HG03558 (cell line): Measurements from ENCODE around the gene CYS1.
"Not testable (repeated sequence)": the region's sequence is repeated elsewhere in the genome, so short reads cannot be mapped to it uniquely, and the experiment has no call there.

Experiments used
- ATAC-seq: cut with Tn5 transposase; IDR thresholded peaks from one replicate; pipeline ENCODE4 v1.9.1; 2021; ENCODE audit warnings: moderate number of reproducible peaks; ENCODE audit not compliant: unreplicated experiment; ENCODE audit errors: extremely low read depth

The CYS1 gene

GRCh38 chr2:10016001-10016801 is 64.0 kb downstream of the CYS1 start:
- ATAC-seq = no peak

DNA sequence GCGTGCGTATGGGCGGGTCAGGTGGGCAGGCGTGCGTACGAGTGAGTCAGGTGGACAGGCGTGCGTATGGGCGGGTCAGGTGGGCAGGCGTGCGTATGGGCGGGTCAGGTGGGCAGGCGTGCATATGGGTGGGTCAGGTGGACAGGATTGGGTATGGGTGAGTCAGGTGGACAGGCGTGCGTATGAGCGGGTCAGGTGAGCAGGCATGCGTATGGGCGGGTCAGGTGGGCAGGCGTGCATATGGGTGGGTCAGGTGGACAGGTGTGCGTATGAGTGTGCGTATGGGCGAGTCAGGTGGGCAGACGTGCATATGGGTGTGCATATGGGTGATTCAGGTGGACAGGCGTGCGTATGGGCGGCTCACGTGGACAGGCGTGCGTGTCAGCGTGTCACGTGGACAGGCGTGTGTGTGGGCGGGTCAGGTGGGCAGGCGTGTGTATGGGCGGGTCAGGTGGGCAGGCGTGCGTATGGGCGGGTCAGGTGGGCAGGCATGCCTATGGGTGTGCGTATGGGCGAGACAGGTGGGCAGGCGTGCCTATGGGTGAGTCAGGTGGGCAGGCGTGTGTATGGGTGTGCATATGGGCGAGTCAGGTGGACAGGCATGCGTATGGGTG is 64.7 kb downstream of the CYS1 start:
- ATAC-seq = not testable (repeated sequence)

DNA sequence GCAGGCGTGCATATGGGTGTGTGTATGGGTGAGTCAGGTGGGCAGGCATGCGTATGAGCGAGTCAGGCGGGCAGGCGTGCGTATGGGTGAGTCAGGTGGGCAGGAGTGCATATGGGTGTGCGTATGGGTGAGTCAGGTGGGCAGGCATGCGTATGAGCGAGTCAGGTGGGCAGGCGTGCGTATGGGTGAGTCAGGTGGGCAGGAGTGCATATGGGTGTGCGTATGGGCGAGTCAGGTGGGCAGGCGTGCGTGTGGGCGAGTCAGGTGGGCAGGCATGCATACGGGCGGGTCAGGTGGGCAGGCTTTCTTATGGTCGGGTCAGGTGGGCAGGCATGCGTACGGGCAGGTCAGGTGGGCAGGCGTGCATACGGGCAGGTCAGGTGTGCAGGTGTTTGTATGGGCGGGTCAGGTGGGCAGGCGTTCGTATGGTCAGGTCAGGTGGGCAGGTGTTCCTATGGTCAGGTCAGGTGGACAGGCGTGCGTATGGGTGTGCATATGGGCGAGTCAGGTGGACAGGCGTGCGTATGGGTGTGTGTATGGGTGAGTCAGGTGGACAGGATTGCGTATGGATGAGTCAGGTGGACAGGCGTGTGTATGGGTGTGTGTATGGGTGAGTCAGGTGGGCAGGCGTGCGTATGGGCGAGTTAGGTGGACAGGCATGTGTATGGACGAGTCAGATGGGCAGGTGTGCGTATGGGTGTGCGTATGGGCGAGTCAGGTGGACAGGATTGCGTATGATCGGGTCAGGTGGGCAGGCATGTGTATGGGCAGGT is 65.6 kb downstream of the CYS1 start:
- no peak for ATAC-seq

- ATAC-seq = not testable (repeated sequence)
Measured at GRCh38 chr2:10013651-10014417, 66.4 kb downstream of the CYS1 start.

DNA sequence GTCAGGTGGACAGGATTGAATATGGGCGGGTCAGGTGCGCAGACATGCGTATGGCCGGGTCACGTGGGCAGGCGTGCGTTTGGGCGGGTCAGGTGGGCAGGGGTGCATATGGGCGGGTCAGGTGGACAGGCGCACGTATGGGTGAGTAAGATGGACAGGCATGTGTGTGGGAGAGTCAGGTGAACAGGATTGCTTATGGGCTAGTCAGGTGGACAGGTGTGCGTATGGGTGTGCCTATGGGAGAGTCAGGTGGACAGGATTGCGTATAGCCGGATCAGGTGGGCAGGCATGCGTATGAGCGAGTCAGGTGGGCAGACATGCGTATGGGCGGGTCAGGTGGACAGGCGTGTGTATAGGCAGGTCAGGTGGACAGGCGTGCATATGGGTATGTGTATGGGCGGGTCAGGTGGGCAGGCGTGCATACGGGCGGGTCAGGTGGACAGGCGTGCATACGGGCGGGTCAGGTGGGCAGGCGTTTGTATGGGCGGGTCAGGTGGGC is 67.2 kb downstream of the CYS1 start:
- ATAC-seq = no peak

DNA sequence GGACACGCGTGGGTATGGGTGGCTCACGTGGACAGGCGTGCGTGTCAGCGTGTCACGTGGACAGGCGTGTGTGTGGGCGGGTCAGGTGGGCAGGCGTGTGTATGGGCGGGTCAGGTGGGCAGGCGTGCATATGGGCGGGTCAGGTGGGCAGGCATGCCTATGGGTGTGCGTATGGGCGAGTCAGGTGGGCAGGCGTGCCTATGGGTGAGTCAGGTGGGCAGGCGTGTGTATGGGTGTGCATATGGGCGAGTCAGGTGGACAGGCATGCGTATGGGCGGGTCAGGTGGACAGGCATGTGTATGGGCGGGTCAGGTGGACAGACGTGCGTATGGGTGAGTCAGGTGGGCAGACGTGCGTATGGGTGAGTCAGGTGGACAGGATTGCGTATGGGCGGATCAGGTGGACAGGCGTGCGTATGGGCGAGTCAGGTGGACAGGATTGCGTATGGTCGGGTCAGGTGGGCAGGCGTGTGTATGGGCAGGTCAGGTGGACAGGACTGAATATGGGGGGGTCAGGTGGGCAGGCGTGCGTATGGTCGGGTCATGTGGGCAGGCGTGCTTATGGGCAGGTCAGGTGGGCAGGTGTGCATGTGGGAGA is 67.7 kb downstream of the CYS1 start:
- ATAC-seq = not testable (repeated sequence)

GRCh38 chr2:10011606-10012325 is 68.4 kb downstream of the CYS1 start:
- not testable (repeated sequence) for ATAC-seq

DNA sequence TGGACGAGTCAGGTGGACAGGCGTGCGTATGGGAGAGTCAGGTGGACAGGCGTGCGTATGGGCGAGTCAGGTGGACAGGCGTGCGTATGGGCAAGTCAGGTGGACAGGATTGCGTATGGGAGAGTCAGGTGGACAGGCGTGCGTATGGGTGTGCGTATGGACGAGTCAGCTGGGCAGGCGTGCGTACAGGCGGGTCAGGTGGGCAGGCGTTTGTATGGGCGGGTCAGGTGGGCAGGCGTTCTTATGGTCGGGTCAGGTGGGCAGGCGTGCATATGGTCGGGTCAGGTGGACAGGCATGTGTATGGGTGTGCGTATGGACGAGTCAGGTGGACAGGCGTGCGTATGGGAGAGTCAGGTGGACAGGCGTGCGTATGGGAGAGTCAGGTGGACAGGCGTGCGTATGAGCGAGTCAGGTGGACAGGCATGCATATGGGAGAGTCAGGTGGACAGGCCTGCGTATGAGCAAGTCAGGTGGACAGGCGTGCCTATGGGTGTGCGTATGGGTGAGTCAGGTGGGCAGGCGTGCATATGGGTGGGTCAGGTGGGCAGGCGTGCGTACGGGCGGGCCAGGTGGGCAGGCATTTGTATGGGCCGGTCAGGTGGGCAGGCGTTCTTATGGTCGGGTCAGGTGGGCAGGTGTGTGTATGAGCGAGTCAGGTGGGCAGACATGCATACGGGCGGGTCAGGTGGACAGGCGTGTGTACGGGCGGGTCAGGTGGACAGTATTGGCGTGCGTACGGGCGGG is 69.2 kb downstream of the CYS1 start:
- not testable (repeated sequence) for ATAC-seq

DNA sequence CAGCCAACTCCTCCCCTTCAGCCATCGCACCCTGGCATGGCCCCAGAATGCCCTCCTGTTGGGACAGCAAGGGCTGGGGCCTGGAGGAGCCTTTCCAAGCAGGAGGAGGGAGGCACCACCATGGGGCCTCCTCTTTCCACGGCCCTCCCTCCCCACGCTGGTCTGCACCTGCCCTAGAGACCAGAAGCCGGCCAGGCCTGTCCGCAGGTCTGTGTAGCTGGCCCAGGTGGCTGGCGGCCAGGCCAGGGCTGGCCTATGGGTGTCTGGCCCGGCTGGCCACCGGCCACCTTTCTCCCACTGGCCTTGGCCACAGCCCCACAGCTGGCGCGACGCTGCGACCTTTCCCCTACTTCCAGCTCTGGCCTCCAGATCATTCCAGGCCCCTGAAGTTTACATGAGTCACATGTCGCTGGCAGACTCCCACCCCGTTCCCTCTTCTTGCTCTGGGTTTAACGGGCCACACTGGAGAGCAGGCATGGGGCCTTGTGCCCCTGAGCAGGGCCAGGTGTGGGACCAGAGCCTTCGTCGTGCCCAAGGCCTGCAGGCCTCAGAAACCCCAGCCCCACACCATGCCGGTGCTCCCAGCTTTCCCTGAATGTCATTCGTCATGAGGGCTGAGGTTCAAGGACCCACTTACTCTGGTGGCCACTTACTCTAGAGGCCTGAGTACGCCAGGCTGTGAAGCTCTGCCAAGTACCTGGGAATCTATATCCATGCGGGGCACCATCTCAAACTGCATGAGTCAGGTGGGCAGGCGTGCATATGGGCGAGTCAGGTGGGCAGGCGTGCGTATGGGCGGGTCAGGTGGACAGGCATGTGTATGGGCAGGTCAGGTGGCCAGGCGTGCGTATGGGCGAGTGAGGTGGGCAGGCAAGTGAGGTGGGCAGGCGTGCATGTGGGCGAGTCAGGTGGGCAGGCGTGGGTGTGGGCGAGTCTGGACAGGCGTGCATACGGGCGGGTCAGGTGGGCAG is 70.1 kb downstream of the CYS1 start:
- ATAC-seq = no peak

DNA sequence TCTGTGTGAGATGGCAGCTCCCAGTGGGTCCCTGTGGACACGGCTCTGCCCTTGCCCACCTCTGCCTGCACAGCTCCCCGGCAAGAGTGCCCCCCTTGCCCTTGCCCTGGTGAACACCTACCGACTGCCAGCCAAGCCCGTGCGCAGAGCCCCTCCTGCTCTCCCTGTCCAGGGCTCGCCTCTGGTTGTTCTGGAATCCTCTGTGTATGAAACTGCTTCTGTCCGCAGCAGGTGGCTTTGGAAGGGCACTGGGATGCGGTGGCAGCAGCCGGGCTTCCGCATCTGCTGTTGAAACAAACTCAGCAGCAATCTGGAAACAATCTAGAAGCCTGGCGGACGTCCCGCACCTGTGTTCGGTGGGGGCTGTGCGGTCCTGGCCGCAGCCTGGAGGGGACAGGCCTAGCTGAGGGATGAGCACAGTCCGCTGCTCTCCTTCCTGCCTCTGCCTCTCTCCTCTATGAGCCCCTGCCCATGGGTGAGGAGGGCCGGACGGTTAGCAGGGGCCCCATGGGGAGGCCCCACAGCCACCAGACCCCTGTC is 70.9 kb downstream of the CYS1 start:
- no peak for ATAC-seq

- no peak for ATAC-seq
Measured at GRCh38 chr2:10008809-10009176, 71.4 kb downstream of the CYS1 start.

DNA sequence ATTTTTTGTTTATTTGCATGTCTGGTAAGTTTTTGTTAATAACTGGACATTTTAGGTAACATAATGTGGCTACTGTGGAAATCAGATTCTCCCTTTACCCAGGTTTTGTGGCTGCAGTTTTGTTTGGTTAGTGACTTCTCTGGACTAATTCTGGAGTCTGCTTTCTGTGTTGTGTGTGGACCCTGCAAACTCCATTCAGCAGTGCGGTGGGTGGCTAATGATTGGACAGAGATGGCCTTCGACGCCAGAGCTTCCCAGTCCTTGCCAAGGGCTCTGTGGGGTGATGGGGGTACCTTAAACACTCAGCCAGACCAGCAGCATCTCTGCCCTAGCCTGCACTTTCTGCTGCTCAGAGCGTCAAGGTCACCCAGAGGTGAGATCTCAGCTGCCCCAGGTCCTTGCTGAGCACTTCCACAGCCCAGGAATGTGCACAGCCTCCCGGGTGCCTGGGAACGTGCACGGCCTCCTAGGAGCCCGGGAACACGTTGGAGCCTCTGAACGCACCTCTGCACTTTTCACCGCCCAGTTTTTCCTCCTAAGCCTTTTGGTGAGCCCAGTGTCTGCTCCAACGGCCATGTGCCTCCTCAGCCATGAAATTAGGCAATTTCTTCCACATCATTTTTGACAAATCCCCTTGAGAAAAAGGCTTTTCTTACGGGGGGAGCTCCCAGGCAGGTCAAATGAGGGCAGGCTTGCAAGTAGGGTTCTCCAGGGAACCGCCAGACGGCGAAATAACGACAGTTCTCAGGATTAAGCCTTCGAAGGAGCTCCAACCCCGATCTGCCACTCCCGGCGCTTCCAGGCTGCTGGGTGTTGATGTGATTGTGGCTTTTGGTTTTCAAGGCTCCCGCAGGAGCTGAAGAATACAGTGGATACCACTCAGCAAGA is 72.0 kb downstream of the CYS1 start:
- no peak for ATAC-seq

DNA sequence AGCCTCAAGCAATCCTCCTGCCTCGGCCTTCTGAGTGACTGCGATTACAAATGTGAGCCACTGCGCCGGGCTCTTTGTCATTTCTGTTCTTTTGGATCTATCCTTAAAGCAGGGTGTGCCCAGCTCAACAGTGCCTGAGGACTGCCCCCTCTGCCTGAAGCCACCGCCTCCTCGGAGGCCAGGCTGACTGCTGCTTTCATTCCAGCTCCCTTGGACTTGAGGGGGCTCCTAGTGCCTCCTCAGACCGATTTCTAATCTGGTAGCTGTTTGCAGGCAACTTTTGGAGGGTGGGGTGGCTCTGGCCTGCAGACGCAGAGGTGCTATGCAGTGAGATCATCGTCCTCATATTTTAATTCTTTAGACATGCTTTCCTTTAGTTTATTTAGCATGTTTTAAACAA is 72.8 kb downstream of the CYS1 start:
- no peak for ATAC-seq
